ENCODE data around the gene RIN3. TPM values are rescaled to one million over a fixed set of nuclear protein-coding genes. Genes with fewer than 3 reads are reported as not detected.

Gene RIN3
- total RNA-seq, 1 donor from 2014 or later = 6.9 TPM

- TF ChIP-seq, protein P1, sequence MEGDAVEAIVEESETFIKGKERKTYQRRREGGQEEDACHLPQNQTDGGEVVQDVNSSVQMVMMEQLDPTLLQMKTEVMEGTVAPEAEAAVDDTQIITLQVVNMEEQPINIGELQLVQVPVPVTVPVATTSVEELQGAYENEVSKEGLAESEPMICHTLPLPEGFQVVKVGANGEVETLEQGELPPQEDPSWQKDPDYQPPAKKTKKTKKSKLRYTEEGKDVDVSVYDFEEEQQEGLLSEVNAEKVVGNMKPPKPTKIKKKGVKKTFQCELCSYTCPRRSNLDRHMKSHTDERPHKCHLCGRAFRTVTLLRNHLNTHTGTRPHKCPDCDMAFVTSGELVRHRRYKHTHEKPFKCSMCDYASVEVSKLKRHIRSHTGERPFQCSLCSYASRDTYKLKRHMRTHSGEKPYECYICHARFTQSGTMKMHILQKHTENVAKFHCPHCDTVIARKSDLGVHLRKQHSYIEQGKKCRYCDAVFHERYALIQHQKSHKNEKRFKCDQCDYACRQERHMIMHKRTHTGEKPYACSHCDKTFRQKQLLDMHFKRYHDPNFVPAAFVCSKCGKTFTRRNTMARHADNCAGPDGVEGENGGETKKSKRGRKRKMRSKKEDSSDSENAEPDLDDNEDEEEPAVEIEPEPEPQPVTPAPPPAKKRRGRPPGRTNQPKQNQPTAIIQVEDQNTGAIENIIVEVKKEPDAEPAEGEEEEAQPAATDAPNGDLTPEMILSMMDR (IDR thresholded peaks at IDR 0.05; ENCODE audit: unreplicated experiment) = no peak
- H3K4me3 Mint-ChIP-seq (ENCODE audit: low read depth) = no peak overlapping the region
- DNase-seq (ENCODE audit: low spot score, unreplicated experiment) = no peak
- H3K27ac Mint-ChIP-seq = no peak overlapping the region
- H3K9me3 Mint-ChIP-seq (ENCODE audit: low read depth) = peaks cover 2% of the 10 kb centered on the region
- H3K36me3 Mint-ChIP-seq (ENCODE audit: insufficient read depth) = peaks cover 1% of the 10 kb centered on the region
- H3K27me3 Mint-ChIP-seq = no peaks in the 10 kb centered on the region
- no peaks in the 10 kb centered on the region for H3K4me1 Mint-ChIP-seq (ENCODE audit: low read depth)
Observed at GRCh38 chr14:92581966-92582566, 68.5 kb downstream of the RIN3 start.

DNA sequence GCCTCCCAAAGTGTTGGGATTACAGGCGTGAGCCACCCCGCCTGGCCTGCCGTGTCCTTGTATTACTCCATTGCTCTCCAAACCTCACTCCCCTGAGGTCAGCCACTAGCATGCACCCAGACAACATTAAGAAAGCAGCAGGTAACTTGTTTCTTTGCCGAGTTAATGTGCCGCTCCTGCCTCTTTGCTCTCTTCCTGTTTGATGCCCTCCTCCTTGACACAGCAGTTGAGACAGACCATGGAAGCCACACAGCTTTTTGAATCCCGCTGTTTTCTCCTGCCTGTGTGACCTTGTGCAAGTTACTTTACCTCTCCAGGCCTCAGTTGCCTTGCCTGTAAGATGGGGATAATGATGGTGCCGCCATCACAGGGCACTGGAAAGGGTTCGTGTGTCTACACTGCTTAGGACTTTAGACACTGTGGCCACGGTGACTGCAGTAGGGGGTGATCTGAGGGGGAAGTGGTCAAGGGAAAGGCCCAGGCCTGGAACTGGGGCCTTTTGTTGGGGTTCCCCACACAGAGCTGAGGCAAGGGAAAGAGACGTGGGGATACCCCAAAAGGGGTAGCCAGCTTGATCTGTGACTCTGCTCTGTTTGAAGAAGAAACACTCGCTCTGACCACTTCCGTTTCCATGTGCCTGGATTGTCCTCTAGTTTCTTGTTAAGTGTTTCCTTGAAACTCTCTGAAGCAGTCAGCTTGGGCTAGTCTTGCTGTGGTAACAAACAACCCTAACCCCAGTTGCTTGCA lies 69.3 kb downstream of the RIN3 start:
- H3K27me3 Mint-ChIP-seq = no peaks in the 10 kb centered on the region
- H3K27ac Mint-ChIP-seq = no peak overlapping the region
- no peak overlapping the region for H3K4me3 Mint-ChIP-seq (ENCODE audit: low read depth)
- TF ChIP-seq, protein P1 (IDR thresholded peaks at IDR 0.05; ENCODE audit: unreplicated experiment) = no peak
- H3K9me3 Mint-ChIP-seq (ENCODE audit: low read depth) = peaks cover 2% of the 10 kb centered on the region
- H3K36me3 Mint-ChIP-seq (ENCODE audit: insufficient read depth) = no peaks in the 10 kb centered on the region
- H3K4me1 Mint-ChIP-seq (ENCODE audit: low read depth) = no peaks in the 10 kb centered on the region
- no peak for DNase-seq (ENCODE audit: low spot score, unreplicated experiment)

GRCh38 chr14:92584220-92584619 lies 70.6 kb downstream of the RIN3 start:
- Mint-ChIP-seq H3K4me3 (ENCODE audit: low read depth) (no peak overlapping the region), H3K9me3 (ENCODE audit: low read depth) (peaks cover 2% of the 10 kb centered on the region), H3K27ac (no peak overlapping the region), H3K27me3 (no peaks in the 10 kb centered on the region), H3K4me1 (ENCODE audit: low read depth) (no peaks in the 10 kb centered on the region), H3K36me3 (ENCODE audit: insufficient read depth) (no peaks in the 10 kb centered on the region)
- TF ChIP-seq, protein P1 (IDR thresholded peaks at IDR 0.05; ENCODE audit: unreplicated experiment) = no peak
- DNase-seq (ENCODE audit: low spot score, unreplicated experiment) = no peak

GRCh38 chr14:92584816-92585215 lies 71.2 kb downstream of the RIN3 start:
- Mint-ChIP-seq H3K4me1 (ENCODE audit: low read depth) (no peaks in the 10 kb centered on the region), H3K9me3 (ENCODE audit: low read depth) (peaks cover 2% of the 10 kb centered on the region), H3K27me3 (no peaks in the 10 kb centered on the region), H3K27ac (no peak overlapping the region), H3K36me3 (ENCODE audit: insufficient read depth) (no peaks in the 10 kb centered on the region), H3K4me3 (ENCODE audit: low read depth) (no peak overlapping the region)
- TF ChIP-seq, protein P1 (IDR thresholded peaks at IDR 0.05; ENCODE audit: unreplicated experiment) = no peak
- no peak for DNase-seq (ENCODE audit: low spot score, unreplicated experiment)

DNA sequence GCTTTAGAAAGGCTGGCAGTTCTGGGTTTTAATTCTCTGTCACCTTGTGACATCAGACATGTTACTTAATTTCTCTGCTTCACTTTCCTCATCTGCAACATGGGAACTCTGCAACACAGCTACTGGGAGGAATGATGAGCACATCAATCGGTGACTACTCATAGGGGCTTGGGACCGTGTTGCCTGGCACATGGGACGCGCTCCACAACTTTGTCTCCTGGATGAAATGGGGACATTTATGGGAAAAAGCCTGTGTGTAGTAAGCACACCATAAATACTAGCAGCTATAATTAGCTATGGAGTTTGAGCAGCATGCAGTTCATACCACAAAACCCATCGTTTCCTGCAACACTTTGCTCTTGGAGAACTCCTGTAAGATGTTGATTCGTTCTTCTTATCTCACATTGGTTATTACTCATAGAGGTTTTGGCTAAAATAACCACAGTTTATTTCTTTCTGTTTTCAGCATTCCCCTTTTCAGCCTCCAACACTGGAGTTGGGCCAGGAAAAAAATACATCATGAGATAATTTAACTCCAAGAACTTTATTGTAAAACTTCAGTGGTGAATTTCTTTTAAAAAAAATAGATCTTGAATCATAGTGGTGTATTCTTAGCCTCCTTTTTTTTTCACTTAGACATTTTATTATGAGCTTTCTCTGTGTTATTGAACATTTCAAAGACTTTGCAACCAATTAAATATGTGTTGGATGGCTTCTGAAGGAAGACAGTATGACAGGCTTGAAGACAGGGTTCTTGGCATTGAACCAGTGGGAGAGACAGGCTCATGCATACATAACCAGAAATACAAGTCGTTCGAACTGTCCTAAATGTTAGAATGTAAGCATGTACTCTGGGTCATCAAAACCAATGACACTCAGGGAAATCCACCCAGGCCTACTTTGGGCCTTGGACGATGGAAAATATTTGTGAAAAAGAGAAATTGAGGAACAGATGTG lies 72.7 kb downstream of the RIN3 start:
- TF ChIP-seq, protein P1 (IDR thresholded peaks at IDR 0.05; ENCODE audit: unreplicated experiment) = no peak
- Mint-ChIP-seq H3K9me3 (ENCODE audit: low read depth) (peaks cover 2% of the 10 kb centered on the region), H3K4me1 (ENCODE audit: low read depth) (no peaks in the 10 kb centered on the region), H3K36me3 (ENCODE audit: insufficient read depth) (no peaks in the 10 kb centered on the region), H3K27me3 (no peaks in the 10 kb centered on the region), H3K27ac (no peak overlapping the region), H3K4me3 (ENCODE audit: low read depth) (no peak overlapping the region)
- no peak for DNase-seq (ENCODE audit: low spot score, unreplicated experiment)

Data from progenitor cell of endocrine pancreas (in vitro differentiated cells).